ENCODE data around the gene EIF3J. TPM values are rescaled to one million over a fixed set of nuclear protein-coding genes. Genes with fewer than 3 reads are reported as not detected.
"Not testable (repeated sequence)": the region's sequence is repeated elsewhere in the genome, so short reads cannot be mapped to it uniquely, and the experiment has no call there.

The EIF3J gene
- total RNA-seq, 1 experiment from 2014 or later, result 117 TPM

DNA sequence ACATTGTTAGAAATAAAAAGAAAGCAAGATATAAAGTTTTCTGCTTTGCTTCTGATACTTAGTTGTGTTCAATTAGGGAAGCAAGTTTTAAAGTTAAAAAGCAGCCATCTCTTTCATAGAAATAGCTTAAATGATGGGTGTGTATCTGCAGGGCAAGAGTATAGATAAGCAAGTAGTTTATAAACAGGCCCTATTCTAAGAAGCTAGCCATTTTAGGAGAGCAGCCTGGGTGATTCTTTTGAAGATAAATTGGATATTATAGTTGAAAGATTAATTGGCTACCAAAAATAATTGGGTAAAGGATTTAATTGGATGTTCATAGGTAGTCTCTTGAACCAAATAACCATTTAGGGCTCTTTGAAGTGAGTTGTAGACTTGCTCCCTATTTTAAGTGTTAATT lies 5.6 kb downstream of the EIF3J start:
- Histone ChIP-seq H3K9me2 (ENCODE audit: insufficient read depth) (no peaks in the 10 kb centered on the region), H3K4me3 (no peak overlapping the region), H3F3A (ENCODE audit: insufficient read depth, low read depth) (peaks cover 21% of the 10 kb centered on the region; the same call in 1 of the 2 replicates), H3K36me3 (ENCODE audit: low read depth) (peaks cover 6% of the 10 kb centered on the region), H4K20me1 (ENCODE audit: insufficient read depth) (peaks cover 64% of the 10 kb centered on the region), H3K4me2 (peak overlapping the region; percentile 36; the same call in 1 of the 2 replicates), H2AFZ (no peak overlapping the region), H3K27me3 (ENCODE audit: insufficient read depth, low read depth) (no peaks in the 10 kb centered on the region), H3K9me3 (ENCODE audit: insufficient read depth, low read depth) (no peaks in the 10 kb centered on the region), H3K4me1 (replicated peaks; ENCODE audit: insufficient read depth) (peaks cover 35% of the 10 kb centered on the region), H3K27ac (no peak overlapping the region), H3K79me2 (ENCODE audit: low read depth) (peaks cover 96% of the 10 kb centered on the region)
- ChIA-PET POLR2A (ENCODE audit: unreplicated experiment) (no interaction called here), CTCF (interaction anchor here (0.6 kb wide), 1 partner anchor 37 kb away, joined by 3 read pairs; no protein-coding TSS in a partner anchor)
- no TSS peak for BruUV-seq (replicated peaks)
- intact Hi-C loops (cut with micrococcal nuclease; ENCODE audit: unreplicated experiment), result no loop called here
- TF ChIP-seq, protein P1, sequence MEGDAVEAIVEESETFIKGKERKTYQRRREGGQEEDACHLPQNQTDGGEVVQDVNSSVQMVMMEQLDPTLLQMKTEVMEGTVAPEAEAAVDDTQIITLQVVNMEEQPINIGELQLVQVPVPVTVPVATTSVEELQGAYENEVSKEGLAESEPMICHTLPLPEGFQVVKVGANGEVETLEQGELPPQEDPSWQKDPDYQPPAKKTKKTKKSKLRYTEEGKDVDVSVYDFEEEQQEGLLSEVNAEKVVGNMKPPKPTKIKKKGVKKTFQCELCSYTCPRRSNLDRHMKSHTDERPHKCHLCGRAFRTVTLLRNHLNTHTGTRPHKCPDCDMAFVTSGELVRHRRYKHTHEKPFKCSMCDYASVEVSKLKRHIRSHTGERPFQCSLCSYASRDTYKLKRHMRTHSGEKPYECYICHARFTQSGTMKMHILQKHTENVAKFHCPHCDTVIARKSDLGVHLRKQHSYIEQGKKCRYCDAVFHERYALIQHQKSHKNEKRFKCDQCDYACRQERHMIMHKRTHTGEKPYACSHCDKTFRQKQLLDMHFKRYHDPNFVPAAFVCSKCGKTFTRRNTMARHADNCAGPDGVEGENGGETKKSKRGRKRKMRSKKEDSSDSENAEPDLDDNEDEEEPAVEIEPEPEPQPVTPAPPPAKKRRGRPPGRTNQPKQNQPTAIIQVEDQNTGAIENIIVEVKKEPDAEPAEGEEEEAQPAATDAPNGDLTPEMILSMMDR (conservative IDR thresholded peaks at IDR 0.05), result no peak
- TF ChIP-seq EZH2 (IDR thresholded peaks at IDR 0.05; ENCODE audit: low read depth), result no peak
- DNase-seq, result no peak

DNA sequence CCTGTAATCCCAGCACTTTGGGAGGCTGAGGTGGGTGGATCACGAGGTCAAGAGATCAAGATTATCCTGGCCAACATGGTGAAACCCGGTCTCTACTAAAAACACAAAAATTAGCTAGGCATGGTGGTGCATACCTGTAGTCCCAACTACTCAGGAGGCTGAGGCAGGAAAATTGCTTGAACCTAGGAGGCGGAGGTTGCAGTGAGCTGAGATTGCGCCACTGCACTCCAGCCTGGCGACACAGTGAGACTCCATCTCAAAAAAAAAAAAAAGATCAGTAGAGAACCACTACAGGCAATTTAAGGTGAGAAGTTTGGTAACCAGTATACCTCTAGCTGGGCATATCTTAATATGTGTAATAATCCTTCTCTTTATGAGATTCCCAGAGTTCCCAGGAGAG lies 7.8 kb downstream of the EIF3J start:
- H3K4me3 ChIP-seq; H3K4me2 ChIP-seq; H3K9me3 ChIP-seq (ENCODE audit: insufficient read depth, low read depth); H3K27ac ChIP-seq; H2AFZ ChIP-seq; intact Hi-C loops (cut with micrococcal nuclease; ENCODE audit: unreplicated experiment); H3K36me3 ChIP-seq (ENCODE audit: low read depth); H3K9me2 ChIP-seq (ENCODE audit: insufficient read depth); DNase-seq; H3K27me3 ChIP-seq (ENCODE audit: insufficient read depth, low read depth); BruUV-seq (replicated peaks): not testable (repeated sequence)
- POLR2A ChIA-PET (ENCODE audit: unreplicated experiment), result interaction anchor here (0.6 to 0.7 kb wide), 2 partner anchors 8 to 163 kb away, joined by 5 to 18 read pairs; partner anchors contain the start of gene EIF3J
- Histone ChIP-seq H3K4me1 (replicated peaks; ENCODE audit: insufficient read depth) (peaks cover 30% of the 10 kb centered on the region), H4K20me1 (ENCODE audit: insufficient read depth) (peaks cover 60% of the 10 kb centered on the region), H3F3A (ENCODE audit: insufficient read depth, low read depth) (peaks cover 22% of the 10 kb centered on the region; the same call in 1 of the 2 replicates), H3K79me2 (ENCODE audit: low read depth) (peaks cover 92% of the 10 kb centered on the region)
- CTCF ChIA-PET, result interaction anchor here (0.6 kb wide), 1 partner anchor 198 kb away, joined by 5 read pairs; no protein-coding TSS in a partner anchor

DNA sequence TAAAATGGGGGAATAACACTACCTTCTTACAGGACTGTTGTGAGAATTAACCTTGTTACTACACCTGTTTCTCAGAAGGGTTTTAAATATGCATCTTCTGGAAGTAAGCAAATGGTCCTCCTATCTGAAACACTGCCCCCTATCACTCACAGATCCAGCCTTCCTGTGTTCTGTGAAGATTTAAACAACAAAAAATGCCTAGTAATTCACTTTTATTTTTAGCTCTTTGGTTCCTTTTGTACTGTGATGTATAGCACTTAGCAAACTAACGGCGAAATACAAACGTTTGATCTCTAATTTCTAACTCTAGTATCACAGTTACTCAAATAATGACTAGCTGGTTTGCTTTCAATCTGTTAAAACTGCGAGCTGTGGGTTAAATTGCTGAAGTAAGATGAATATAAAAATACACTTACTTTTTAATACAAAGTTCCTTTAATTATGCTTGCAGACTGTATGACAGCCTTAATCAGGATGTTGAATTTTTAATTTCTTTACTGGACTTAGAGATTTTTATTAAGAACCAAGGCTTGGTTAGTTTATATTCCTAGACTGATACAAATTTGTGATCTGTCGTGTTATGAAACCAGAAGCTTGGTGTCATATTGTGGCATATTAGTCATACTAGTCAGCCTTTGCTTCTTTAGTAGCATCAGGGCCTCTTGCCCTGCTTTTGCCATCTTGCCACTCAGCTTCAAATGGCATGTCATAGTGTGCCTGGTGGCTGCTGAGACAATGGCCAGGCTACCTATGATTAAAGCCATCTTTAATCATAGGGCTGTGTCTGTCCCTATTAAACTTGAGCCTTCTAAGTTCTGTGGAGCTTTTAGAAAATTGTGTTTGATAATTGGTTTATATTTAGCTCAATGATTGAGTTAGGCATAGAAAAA lies 9.2 kb downstream of the EIF3J start:
- H3K27ac ChIP-seq, result peak overlapping the region; percentile 16; the same call in 1 of the 2 replicates
- no peaks in the 10 kb centered on the region for H3K27me3 ChIP-seq (ENCODE audit: insufficient read depth, low read depth)
- H3K4me2 ChIP-seq, result 0 out of 2 replicates have a peak overlapping the region, but pooled peaks have one; percentile 4
- no peaks in the 10 kb centered on the region; the same call in none of the 2 replicates for H3K36me3 ChIP-seq (ENCODE audit: low read depth)
- peaks cover 31% of the 10 kb centered on the region; the same call in 1 of the 2 replicates for H3F3A ChIP-seq (ENCODE audit: insufficient read depth, low read depth)
- peaks cover 23% of the 10 kb centered on the region; the same call in 1 of the 2 replicates for H3K4me1 ChIP-seq (replicated peaks; ENCODE audit: insufficient read depth)
- no peak overlapping the region for H3K4me3 ChIP-seq
- CTCF ChIA-PET, result interaction anchor here (0.6 to 1.3 kb wide), 3 partner anchors 9 to 398 kb away, joined by 3 to 4 read pairs (median 3); no protein-coding TSS in a partner anchor
- peaks cover 91% of the 10 kb centered on the region for H3K79me2 ChIP-seq (ENCODE audit: low read depth)
- no peak for DNase-seq
- TF ChIP-seq, protein P1 (conservative IDR thresholded peaks at IDR 0.05), result no peak; the same call in 1 of the 2 replicates
- no peak for TF ChIP-seq EZH2 (IDR thresholded peaks at IDR 0.05; ENCODE audit: low read depth)
- H2AFZ ChIP-seq, result no peak overlapping the region
- POLR2A ChIA-PET (ENCODE audit: unreplicated experiment), result interaction anchor here (0.6 kb wide), 3 partner anchors 68 to 721 kb away, joined by 3 read pairs; no protein-coding TSS in a partner anchor
- intact Hi-C loops (cut with micrococcal nuclease; ENCODE audit: unreplicated experiment), result no loop called here
- H3K9me2 ChIP-seq (ENCODE audit: insufficient read depth), result no peaks in the 10 kb centered on the region
- no peaks in the 10 kb centered on the region for H3K9me3 ChIP-seq (ENCODE audit: insufficient read depth, low read depth)
- no TSS peak for BruUV-seq (replicated peaks)
- H4K20me1 ChIP-seq (ENCODE audit: insufficient read depth), result peaks cover 66% of the 10 kb centered on the region

DNA sequence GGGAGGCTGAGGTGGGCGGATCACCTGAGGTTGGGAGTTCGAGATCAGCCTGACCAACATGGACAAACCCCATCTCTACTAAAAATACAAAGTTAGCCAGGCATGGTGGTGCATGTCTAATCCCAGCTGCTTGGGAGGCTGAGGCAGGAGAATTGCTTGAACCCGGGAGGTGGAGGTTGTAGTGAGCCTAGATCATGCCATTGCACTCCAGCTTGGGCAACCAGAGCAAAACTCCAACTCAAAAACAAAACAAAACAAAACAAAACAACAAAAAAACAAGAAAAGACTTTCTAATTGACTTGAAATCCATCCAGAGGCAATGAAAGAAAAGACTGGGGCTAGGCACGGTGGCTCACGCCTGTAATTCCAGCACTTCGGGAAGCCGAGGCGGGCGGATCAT lies 12.2 kb downstream of the EIF3J start:
- intact Hi-C loops (cut with micrococcal nuclease; ENCODE audit: unreplicated experiment); H2AFZ ChIP-seq; DNase-seq; POLR2A ChIA-PET (ENCODE audit: unreplicated experiment); H3K4me2 ChIP-seq; H3K9me2 ChIP-seq (ENCODE audit: insufficient read depth); H3K27me3 ChIP-seq (ENCODE audit: insufficient read depth, low read depth); H3K36me3 ChIP-seq (ENCODE audit: low read depth); H3K4me1 ChIP-seq (replicated peaks; ENCODE audit: insufficient read depth); H3K27ac ChIP-seq; CTCF ChIA-PET; H3K4me3 ChIP-seq; BruUV-seq (replicated peaks); H3K9me3 ChIP-seq (ENCODE audit: insufficient read depth, low read depth): not testable (repeated sequence)
- Histone ChIP-seq H3F3A (ENCODE audit: insufficient read depth, low read depth) (peaks cover 31% of the 10 kb centered on the region; the same call in 1 of the 2 replicates), H4K20me1 (ENCODE audit: insufficient read depth) (peaks cover 51% of the 10 kb centered on the region), H3K79me2 (ENCODE audit: low read depth) (peaks cover 67% of the 10 kb centered on the region)
